Measurements from ENCODE around the gene KLF15.

- TF ChIP-seq POLR2A (IDR thresholded peaks at IDR 0.05; ENCODE audit: low read depth, low read length) (no peak), POLR2AphosphoS5 (IDR thresholded peaks at IDR 0.05; ENCODE audit: low read depth, low read length) (no peak)
Observed at GRCh38 chr3:126326629-126327028, 30.6 kb downstream of the KLF15 start.
